Stimulated activated CD8-positive, alpha-beta memory T cell treated with anti-CD3 and anti-CD28 coated beads, Interleukin-7, amount 100 ng/mL, for 24 hours (primary cell): ENCODE measurements around the gene LPAR1.

ENCODE experiments used
- DNase-seq: peaks from one replicate; pipeline ENCODE4 v3.0.0-alpha.2; 2020; ENCODE audit warnings: low read depth

Gene LPAR1

GRCh38 chr9:111037356-111037707 is 938 bp downstream of the LPAR1 start:
- no peak for DNase-seq

- DNase-seq, result no peak
Measured at GRCh38 chr9:111036946-111037345, 1.3 kb downstream of the LPAR1 start.

GRCh38 chr9:111036429-111036789 is 1.9 kb downstream of the LPAR1 start:
- DNase-seq, result no peak

DNA sequence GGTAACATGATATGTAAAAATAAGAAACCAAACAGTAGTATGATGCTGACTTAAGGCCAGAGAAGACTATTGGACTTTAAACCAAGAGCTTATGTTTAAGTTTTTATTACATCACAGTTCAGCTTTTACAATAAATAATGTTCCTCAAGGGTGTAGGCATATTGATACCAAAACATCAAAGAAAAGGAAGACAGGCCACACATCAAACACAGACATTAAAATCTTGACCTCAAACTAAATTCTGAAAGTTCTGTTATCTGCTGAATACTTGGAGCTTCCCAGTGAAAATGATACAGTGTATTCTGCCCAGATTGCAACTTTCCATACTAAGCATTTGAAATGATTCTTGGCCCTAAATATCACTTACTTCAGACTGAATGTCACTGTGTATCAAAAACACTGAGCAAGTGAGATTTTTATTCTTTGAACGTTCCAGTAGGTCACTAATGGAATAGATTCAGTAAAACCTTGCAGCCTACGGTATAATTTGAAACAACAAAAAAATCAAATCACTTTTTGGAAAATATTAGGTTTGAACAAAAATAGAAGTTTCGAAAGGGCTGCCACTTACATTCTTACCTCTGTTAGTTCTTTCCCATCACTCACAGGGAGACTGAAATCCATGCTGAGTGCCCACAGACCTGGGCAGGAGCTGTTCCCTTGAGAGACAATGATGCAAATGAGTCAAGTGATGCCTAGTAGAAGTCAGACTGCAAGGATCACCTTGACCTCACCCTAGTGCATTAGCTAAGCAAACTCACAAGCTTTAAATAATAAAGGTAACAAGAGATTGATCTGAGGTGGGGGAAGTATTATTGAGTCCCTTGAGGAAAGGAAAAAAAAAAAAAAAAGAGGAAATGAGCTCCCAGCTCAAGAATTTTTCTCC is 2.5 kb downstream of the LPAR1 start:
- DNase-seq, result no peak

GRCh38 chr9:111034898-111035539 is 3.3 kb downstream of the LPAR1 start:
- no peak for DNase-seq

DNA sequence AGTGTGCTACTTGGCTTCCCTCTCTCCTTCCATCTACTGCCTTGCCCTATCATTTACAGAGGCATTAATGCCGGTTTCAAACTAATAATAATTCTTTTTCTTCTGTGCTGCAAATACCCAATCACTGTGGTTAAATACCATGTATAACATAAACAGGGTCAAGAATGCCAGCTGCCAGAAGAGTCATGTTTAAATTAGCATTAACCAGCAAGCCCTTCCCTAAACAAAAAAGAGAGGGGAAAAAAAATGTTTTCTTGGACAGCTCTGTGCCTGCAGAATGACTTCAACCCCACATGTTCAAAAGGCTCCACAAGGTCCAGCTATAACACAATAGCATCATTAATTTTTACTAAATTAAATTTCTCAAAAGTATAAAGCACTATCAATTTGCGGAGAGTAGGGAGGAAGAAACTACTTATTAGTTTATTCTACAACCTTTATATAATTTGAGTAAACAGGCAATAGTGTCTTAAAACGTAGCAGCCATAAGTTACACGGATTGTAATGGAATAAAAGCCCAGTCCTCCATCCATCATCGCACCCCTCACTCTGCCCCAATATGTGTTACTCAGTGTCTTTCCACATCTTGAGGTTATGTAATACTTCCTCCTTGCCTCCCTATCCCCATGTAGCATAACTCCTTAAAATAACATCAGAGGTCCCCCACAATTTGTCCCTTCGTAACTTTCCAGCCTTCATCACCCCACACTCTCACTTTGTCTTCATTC is 3.9 kb downstream of the LPAR1 start:
- DNase-seq, result no peak

DNA sequence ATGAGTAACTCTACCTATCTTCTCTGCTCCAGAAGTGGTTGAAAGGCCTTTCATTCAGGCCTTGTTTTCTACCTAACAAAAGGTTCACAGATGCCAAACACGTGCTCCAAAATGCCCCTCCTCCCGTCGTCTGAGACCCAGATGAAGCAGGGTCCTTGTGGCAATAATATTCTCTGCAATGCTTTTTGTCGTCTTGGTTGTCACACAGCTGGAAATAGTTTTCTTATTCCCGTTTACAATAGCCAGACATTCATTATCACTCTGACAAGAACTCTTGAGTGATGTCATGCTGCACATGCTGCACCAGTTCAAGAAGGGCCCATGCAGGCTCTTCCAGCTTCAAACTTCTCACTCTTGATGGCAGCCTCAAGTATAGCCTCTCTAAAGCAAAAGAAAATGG is 7.8 kb downstream of the LPAR1 start:
- no peak for DNase-seq

GRCh38 chr9:111029260-111029659 is 9.0 kb downstream of the LPAR1 start:
- DNase-seq, result no peak

GRCh38 chr9:111027798-111028197 is 10.5 kb downstream of the LPAR1 start:
- DNase-seq, result no peak

- no peak for DNase-seq
Measured at GRCh38 chr9:111023128-111023527, 15.1 kb downstream of the LPAR1 start.

- no peak for DNase-seq
Measured at GRCh38 chr9:111020594-111020993, 17.7 kb downstream of the LPAR1 start.

DNA sequence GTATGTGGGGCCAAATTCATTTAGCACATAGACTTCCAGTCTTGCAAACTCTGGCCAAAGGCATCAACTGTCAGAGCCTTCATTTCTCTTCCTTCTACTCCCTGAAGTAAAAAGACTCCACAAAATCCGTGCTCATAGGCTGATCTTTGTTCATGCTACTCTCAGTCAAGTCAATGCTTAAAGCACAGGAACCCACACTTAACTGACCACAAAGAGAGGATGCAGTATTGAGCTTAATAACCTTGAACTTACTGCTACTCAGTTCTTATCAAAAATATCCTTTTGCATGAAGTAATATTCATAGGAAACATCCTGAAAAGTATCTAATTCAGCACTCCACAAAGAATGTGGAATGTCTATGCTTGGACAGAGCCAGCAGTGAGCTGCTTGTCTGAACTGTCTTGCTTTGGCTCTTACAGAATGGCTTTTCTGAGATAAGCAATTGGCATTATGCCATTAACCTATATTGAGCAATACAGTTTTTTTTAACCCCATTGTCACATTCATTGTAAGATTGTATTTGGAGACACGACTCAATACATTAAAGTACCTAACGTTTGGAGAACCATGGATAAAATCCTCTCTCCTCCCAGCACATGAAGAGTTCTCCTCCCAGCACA is 21.7 kb downstream of the LPAR1 start:
- no peak for DNase-seq

- no peak for DNase-seq
Measured at GRCh38 chr9:111016016-111016415, 22.3 kb downstream of the LPAR1 start.

DNA sequence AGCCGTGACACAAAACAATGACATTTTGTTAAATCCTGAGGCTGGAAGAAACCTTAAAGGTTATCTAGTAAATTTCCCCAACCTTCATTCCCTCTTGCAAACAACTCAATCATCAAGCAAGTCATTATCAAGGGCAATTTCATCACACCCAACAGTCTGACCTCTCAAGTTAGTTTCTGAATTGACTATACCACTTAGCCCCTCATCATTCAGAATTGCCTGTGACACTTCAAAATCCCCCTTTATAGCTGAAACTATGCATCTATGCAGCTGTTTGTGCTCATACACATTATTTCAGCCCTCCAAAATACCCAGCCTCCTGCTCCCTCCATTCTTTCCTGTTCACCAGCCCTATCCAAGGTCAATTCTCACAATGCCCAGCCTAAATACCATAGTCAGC is 24.6 kb downstream of the LPAR1 start:
- DNase-seq, result no peak

GRCh38 chr9:111013250-111013649 is 25.0 kb downstream of the LPAR1 start:
- no peak for DNase-seq

DNA sequence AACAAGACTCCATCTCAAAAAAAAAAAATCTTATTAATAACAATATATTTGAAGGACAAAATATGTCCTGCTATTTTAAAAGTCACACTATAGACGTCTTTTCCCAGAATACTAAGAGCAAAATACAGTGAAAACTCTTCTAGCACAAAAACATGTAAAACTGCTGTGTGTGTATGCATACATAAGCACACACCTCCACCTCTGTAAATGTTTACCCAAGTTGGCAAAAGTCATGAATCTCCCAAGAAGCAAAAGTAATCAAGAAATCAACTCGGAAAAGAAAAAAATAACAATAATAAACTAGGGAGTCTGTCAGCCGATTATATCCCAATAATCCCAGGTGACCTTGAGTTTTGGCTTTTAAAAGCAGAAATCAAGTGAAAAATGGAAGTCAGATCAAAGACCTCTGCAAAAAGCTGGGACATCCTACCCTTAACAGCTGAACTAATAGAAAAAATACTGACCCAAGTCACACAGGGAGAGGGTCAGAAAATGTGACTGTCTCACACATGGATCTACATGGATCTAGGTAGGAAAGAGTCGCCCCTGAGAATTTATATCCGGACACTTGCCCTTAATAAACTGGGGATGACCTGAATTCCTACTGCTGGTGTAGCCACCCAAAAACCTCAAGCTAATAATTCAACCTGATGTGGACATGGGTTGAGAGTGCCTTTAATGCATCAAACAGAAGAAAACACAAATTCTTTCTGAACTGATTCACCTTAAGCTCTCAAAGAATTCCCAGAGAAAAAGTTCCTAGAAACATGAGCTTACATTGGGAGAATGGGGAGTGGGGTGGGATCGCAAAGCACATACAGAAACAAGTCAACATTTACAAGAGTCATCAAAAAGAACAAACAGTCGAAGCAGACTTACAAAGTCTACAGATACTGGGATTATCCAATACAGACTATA is 29.9 kb downstream of the LPAR1 start:
- no peak for DNase-seq

GRCh38 chr9:111005746-111006470 is 32.4 kb downstream of the LPAR1 start:
- no peak for DNase-seq

- DNase-seq, result no peak
Measured at GRCh38 chr9:111004936-111005335, 33.3 kb downstream of the LPAR1 start.

DNA sequence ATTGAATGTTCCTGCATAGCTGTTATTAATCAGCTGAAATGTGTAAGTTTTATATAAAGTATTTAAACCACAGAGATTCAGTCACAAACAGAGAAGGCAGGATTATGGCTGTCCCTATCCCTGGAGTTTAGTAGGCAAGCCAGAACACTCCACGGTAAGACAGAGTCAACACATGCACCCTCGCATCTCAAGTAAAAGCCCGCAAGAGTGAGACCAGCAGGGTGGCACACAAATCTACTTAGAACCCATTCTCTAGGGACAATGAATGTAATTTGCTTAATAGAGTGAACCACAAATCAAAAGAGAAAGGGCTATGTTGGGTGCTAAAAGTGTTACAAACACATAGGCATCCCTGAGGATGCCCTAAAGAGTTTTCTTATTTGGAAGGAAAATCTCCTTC is 35.1 kb downstream of the LPAR1 start:
- no peak for DNase-seq

DNA sequence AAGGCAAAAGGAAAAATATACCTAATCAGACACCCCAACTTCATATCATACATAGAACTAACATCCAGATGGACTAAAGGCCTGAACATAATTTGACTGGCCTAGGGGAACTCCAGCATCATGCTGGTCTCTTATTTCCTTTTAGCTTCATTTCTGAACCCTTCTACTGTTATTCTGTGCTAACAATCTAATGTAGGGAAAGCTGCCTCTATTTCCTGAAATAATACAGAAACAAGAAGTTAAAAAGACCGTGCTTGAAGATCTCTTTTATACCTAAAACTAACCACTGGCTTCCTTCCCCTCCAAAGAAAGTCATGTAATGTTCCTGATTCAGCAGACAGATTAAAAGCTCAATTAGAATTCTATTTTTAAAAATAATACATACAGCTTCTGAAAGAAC is 36.7 kb downstream of the LPAR1 start:
- DNase-seq, result no peak

- no peak for DNase-seq
Measured at GRCh38 chr9:111000202-111000601, 38.1 kb downstream of the LPAR1 start.
